ENCODE data around the gene FXYD7. TPM values are rescaled to one million over a fixed set of nuclear protein-coding genes. Genes with fewer than 3 reads are reported as not detected.
"Not testable (repeated sequence)": the region's sequence is repeated elsewhere in the genome, so short reads cannot be mapped to it uniquely, and the experiment has no call there.

Gene FXYD7
- total and polyA plus RNA-seq, 2 donors (not counting 1 experiment from before 2014, with no cell fraction given), result not detected

DNA sequence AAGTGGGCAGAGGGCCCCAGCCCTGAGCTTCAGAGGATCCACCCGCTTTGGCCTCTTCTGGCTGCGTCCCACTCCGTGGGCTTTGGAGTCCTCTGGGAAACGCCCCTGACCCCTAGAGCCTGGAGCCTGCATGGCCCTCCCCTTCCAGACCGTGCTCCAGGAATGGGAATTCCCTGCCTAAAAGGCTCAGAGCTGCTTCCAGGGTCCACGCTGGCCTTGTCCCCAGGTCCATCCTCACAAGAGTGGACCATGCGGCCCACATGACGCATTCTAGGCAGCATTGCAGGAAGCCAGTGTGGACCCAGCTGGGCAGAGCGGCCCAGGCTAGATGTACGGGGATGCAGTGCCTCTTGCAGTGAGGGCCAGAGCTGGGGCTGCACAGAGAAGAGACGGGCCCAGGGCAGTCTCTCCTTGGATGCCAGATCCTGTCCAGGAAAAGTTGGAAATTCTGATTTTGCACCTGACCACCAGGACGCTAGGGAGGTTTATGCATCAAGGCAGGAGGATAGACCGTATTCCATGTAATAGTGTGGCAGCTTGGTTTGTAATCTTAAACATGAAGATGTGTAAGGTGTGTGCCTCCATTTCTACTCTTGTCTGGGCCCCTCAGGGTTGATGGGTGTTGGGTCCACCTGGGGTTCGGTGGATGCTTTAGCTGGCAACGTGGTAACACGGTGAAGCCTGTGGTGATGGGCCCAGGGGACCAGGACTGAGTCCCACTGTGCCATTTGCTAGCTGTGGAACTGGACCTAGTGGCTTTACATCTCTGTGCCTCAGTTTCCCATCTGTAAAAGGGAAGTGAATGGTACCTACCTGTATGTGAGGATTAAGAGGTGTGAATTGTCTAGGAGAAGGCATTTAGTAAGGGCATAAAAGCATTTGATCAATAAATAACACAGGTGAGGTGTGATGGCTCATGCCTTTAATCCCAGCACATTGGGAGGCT, 42.2 kb upstream of the FXYD7 start:
- Histone ChIP-seq H3K36me3 (ENCODE audit: control insufficient read depth, insufficient read depth, low read length) (no peaks in the 10 kb centered on the region), H2AFZ (ENCODE audit: low read length) (no peak overlapping the region), H3K4me1 (ENCODE audit: control insufficient read depth, extremely low read depth, insufficient read depth, low read length) (no peaks in the 10 kb centered on the region), H4K20me1 (ENCODE audit: control insufficient read depth, extremely low read depth, insufficient read depth, low read length) (no peaks in the 10 kb centered on the region), H3K4me2 (ENCODE audit: extremely low read depth, insufficient read depth, low read length) (no peak overlapping the region), H3K27ac (ENCODE audit: insufficient read depth, low read length) (no peak overlapping the region), H3K79me2 (ENCODE audit: control insufficient read depth, insufficient read depth, low read length) (no peaks in the 10 kb centered on the region), H3K9me3 (ENCODE audit: control insufficient read depth, insufficient read depth, low read depth, low read length) (no peaks in the 10 kb centered on the region), H3K27me3 (ENCODE audit: control insufficient read depth, insufficient read depth, low read length) (no peaks in the 10 kb centered on the region), H3K4me3 (replicated peaks in 1 of 4; ENCODE audit: control extremely low read depth in 1 of 4, insufficient read depth in 1 of 4, low read depth in 3 of 4, low read length in 4 of 4) (no peak overlapping the region), H3K9ac (ENCODE audit: insufficient read depth, low read length) (no peak overlapping the region)
- no peak for DNase-seq (ENCODE audit: low read depth in 2 of 2)
- TF ChIP-seq EZH2 (IDR thresholded peaks at IDR 0.05; ENCODE audit: low read length, missing control alignments), result no peak
- TF ChIP-seq, protein P1, sequence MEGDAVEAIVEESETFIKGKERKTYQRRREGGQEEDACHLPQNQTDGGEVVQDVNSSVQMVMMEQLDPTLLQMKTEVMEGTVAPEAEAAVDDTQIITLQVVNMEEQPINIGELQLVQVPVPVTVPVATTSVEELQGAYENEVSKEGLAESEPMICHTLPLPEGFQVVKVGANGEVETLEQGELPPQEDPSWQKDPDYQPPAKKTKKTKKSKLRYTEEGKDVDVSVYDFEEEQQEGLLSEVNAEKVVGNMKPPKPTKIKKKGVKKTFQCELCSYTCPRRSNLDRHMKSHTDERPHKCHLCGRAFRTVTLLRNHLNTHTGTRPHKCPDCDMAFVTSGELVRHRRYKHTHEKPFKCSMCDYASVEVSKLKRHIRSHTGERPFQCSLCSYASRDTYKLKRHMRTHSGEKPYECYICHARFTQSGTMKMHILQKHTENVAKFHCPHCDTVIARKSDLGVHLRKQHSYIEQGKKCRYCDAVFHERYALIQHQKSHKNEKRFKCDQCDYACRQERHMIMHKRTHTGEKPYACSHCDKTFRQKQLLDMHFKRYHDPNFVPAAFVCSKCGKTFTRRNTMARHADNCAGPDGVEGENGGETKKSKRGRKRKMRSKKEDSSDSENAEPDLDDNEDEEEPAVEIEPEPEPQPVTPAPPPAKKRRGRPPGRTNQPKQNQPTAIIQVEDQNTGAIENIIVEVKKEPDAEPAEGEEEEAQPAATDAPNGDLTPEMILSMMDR (conservative IDR thresholded peaks at IDR 0.05 in 1 of 2, IDR thresholded peaks at IDR 0.05 in 1 of 2; ENCODE audit: low read depth in 1 of 2, low read length in 2 of 2), result no peak

DNA sequence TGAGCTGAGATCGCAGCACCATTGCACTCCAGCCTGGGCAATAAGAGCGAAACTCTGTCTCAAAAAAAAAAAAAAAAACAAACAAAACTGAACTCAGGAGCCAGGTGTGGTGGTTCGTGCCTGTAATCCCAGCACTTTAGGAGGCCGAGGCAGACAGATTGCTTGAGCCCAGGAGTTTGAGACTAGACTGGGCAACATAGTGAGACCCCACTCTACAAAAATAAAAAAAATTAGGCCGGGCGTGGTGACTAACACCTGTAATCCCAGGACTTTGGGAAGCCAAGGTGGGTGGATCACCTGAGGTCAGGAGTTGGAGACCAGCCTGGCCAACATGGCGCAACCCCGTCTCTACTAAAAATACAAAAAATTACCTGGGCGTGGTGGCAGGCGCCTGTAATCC, 41.1 kb upstream of the FXYD7 start:
- H3K27me3 ChIP-seq (ENCODE audit: control insufficient read depth, insufficient read depth, low read length); H3K9ac ChIP-seq (ENCODE audit: insufficient read depth, low read length); H3K4me1 ChIP-seq (ENCODE audit: control insufficient read depth, extremely low read depth, insufficient read depth, low read length); DNase-seq (ENCODE audit: low read depth in 2 of 2); H3K36me3 ChIP-seq (ENCODE audit: control insufficient read depth, insufficient read depth, low read length); H3K9me3 ChIP-seq (ENCODE audit: control insufficient read depth, insufficient read depth, low read depth, low read length); H4K20me1 ChIP-seq (ENCODE audit: control insufficient read depth, extremely low read depth, insufficient read depth, low read length); H3K27ac ChIP-seq (ENCODE audit: insufficient read depth, low read length); H3K79me2 ChIP-seq (ENCODE audit: control insufficient read depth, insufficient read depth, low read length); H3K4me2 ChIP-seq (ENCODE audit: extremely low read depth, insufficient read depth, low read length); H2AFZ ChIP-seq (ENCODE audit: low read length); H3K4me3 ChIP-seq (replicated peaks in 1 of 4; ENCODE audit: control extremely low read depth in 1 of 4, insufficient read depth in 1 of 4, low read depth in 3 of 4, low read length in 4 of 4): not testable (repeated sequence)

DNA sequence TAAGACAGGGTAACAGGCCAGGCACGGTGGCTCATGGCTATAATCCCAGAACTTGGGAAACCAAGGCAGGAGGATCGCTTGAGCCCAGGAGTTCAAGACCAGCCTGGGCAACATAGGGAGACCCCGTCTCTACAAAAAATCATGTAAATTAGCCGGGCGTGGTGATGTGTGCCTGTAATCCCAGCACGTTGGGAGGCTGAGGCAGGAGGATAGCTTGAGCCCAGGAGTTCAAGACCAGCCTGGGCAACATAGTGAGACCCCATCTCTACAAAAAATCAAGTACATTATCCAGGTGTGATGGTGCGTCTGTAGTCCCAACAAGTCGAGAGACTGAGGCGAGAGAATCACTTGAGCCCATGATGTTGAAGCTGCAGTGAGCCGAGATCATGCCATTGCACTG, 39.4 kb upstream of the FXYD7 start:
- DNase-seq (ENCODE audit: low read depth in 2 of 2); H3K9me3 ChIP-seq (ENCODE audit: control insufficient read depth, insufficient read depth, low read depth, low read length); H3K27me3 ChIP-seq (ENCODE audit: control insufficient read depth, insufficient read depth, low read length); H3K4me1 ChIP-seq (ENCODE audit: control insufficient read depth, extremely low read depth, insufficient read depth, low read length); H3K4me3 ChIP-seq (replicated peaks in 1 of 4; ENCODE audit: control extremely low read depth in 1 of 4, insufficient read depth in 1 of 4, low read depth in 3 of 4, low read length in 4 of 4); H3K9ac ChIP-seq (ENCODE audit: insufficient read depth, low read length); H2AFZ ChIP-seq (ENCODE audit: low read length); H3K36me3 ChIP-seq (ENCODE audit: control insufficient read depth, insufficient read depth, low read length); H4K20me1 ChIP-seq (ENCODE audit: control insufficient read depth, extremely low read depth, insufficient read depth, low read length); H3K79me2 ChIP-seq (ENCODE audit: control insufficient read depth, insufficient read depth, low read length); H3K4me2 ChIP-seq (ENCODE audit: extremely low read depth, insufficient read depth, low read length); H3K27ac ChIP-seq (ENCODE audit: insufficient read depth, low read length): not testable (repeated sequence)

DNA sequence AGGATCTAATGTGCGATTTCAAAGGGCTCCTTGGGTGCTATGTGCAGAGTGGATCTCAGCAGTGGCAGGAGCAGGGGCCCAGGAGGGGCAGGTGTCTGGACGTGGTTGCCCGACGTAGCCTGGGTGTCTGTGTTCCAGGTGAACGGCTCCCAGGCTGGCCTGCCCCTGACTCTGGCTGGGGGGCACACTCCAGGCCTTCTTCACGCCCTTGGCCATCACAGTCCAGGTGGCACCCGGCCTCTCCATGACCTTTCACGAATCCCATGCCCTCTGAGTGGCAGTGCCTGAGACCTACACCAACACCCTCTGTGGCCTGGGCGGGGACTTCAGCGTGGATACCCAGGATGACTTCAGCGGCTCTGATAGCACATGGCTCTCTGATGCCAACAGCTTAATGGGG, 38.7 kb upstream of the FXYD7 start:
- Histone ChIP-seq H3K4me2 (ENCODE audit: extremely low read depth, insufficient read depth, low read length) (no peak overlapping the region), H3K9me3 (ENCODE audit: control insufficient read depth, insufficient read depth, low read depth, low read length) (no peaks in the 10 kb centered on the region), H3K36me3 (ENCODE audit: control insufficient read depth, insufficient read depth, low read length) (no peaks in the 10 kb centered on the region), H3K9ac (ENCODE audit: insufficient read depth, low read length) (no peak overlapping the region), H2AFZ (ENCODE audit: low read length) (no peak overlapping the region), H3K4me3 (replicated peaks in 1 of 4; ENCODE audit: control extremely low read depth in 1 of 4, insufficient read depth in 1 of 4, low read depth in 3 of 4, low read length in 4 of 4) (no peak overlapping the region), H3K27ac (ENCODE audit: insufficient read depth, low read length) (no peak overlapping the region), H4K20me1 (ENCODE audit: control insufficient read depth, extremely low read depth, insufficient read depth, low read length) (no peaks in the 10 kb centered on the region), H3K4me1 (ENCODE audit: control insufficient read depth, extremely low read depth, insufficient read depth, low read length) (no peaks in the 10 kb centered on the region), H3K27me3 (ENCODE audit: control insufficient read depth, insufficient read depth, low read length) (no peaks in the 10 kb centered on the region), H3K79me2 (ENCODE audit: control insufficient read depth, insufficient read depth, low read length) (no peaks in the 10 kb centered on the region)
- TF ChIP-seq EZH2 (IDR thresholded peaks at IDR 0.05; ENCODE audit: low read length, missing control alignments), result no peak
- TF ChIP-seq, protein P1 (conservative IDR thresholded peaks at IDR 0.05 in 1 of 2, IDR thresholded peaks at IDR 0.05 in 1 of 2; ENCODE audit: low read depth in 1 of 2, low read length in 2 of 2), result no peak
- no peak for DNase-seq (ENCODE audit: low read depth in 2 of 2)

Measured in fibroblast of lung (primary cell).